Uterus (tissue), 4 donors: Measurements from ENCODE around the gene ERO1B. TPM values are rescaled to one million over a fixed set of nuclear protein-coding genes. Genes with fewer than 3 reads are reported as not detected.

ENCODE experiments used
- DNase-seq, 2 donors: peaks; one replicate each; pipeline ENCODE4 v3.0.0-alpha.2; 2019 to 2020
- H3K27ac ChIP-seq, 2 donors: fragments of 200-600 bp; sonication (generic); 1 replicate in 1 of 2; 2 replicates in 1 of 2; pipeline ENCODE4 v1.5.1; 2016 to 2018
- H3K27me3 ChIP-seq, 2 donors: fragments of 200-600 bp; sonication (generic); one replicate each; pipeline ENCODE4 v1.5.1; 2018 to 2019; ENCODE audit warnings: control low read depth in 1 of 2
- H3K36me3 ChIP-seq, 2 donors: fragments of 200-600 bp; sonication (generic); one replicate each; pipeline ENCODE4 v1.5.1; 2019; ENCODE audit warnings: control low read depth in 1 of 2
- H3K4me1 ChIP-seq, 2 donors: fragments of 200-600 bp; sonication (generic); one replicate each; pipeline ENCODE4 v1.5.1; 2018 to 2019; ENCODE audit warnings: control low read depth in 1 of 2
- H3K4me3 ChIP-seq, 2 donors: fragments of 200-600 bp; sonication (generic); 1 replicate in 1 of 2; 2 replicates in 1 of 2; pipeline ENCODE4 v1.5.1; 2018 to 2019; ENCODE audit warnings: mild to moderate bottlenecking in 1 of 2
- H3K9me3 ChIP-seq, 2 donors: fragments of 200-600 bp; sonication (generic); one replicate each; pipeline ENCODE4 v1.5.1; 2019; ENCODE audit warnings: control low read depth in 1 of 2
- CTCF ChIP-seq, 4 experiments: fragments of 200-600 bp in 2 of 4; fragments of 450-650 bp in 2 of 4; sonication (generic) in 2 of 4; IDR thresholded peaks; one replicate each; pipeline ENCODE4 v1.5.1; 2016 to 2019; ENCODE audit warnings: antibody characterized with exemption in 4 of 4, mild to moderate bottlenecking in 2 of 4, moderate library complexity in 1 of 4
- POLR2A ChIP-seq, 2 donors: fragments of 450-650 bp; IDR thresholded peaks; one replicate each; pipeline ENCODE4 v1.6.1; 2016; ENCODE audit warnings: antibody characterized with exemption in 2 of 2, mild to moderate bottlenecking in 1 of 2, moderate library complexity in 1 of 2
- intact Hi-C: fragments of 100-400 bp; cut with DNase I; formaldehyde crosslinking; loops from one replicate; pipeline ENCODE4 v1.15.1; 2023; ENCODE audit warnings: low total_unique reads
- total RNA-seq, 4 donors: library from RNA; depleted of rRNA in 3 of 4; stranded (reverse); fragments of >200 nt in 3 of 4; gene quantifications; one replicate each; pipeline versions ENCODE4 v1.1.0 to v1.2.4, GENCODE V29; 2014 to 2023
- donor health status: DM: yes; HTN: yes; CAD: no.

ERO1B gene
- total RNA-seq, 4 donors from 2014 or later = 11.5 to 55.8 (median 19.4) TPM

- Histone ChIP-seq H3K36me3 (no peaks in the 10 kb centered on the region), H3K9me3 (no peaks in the 10 kb centered on the region), H3K4me1 (no peaks in the 10 kb centered on the region), H3K27ac (no peak overlapping the region), H3K4me3 (no peak overlapping the region), H3K27me3 (no peaks in the 10 kb centered on the region)
- intact Hi-C loops = no loop called here
- no peak for DNase-seq
- TF ChIP-seq CTCF (IDR thresholded peaks at IDR 0.05) (no peak), POLR2A (IDR thresholded peaks at IDR 0.05) (no peak)
These were observed 25.7 kb upstream of the ERO1B start for GRCh38 chr1:236307435-236307834.

GRCh38 chr1:236304682-236305081, 22.9 kb upstream of the ERO1B start:
- DNase-seq = no peak
- Histone ChIP-seq H3K9me3 (no peaks in the 10 kb centered on the region), H3K27me3 (no peaks in the 10 kb centered on the region), H3K4me3 (no peak overlapping the region), H3K36me3 (no peaks in the 10 kb centered on the region), H3K4me1 (no peaks in the 10 kb centered on the region), H3K27ac (no peak overlapping the region)
- intact Hi-C loops = no loop called here
- no peak for TF ChIP-seq CTCF (IDR thresholded peaks at IDR 0.05)
- no peak for TF ChIP-seq POLR2A (IDR thresholded peaks at IDR 0.05)

GRCh38 chr1:236303675-236304074, 21.9 kb upstream of the ERO1B start:
- intact Hi-C loops = no loop called here
- Histone ChIP-seq H3K4me3 (no peak overlapping the region), H3K4me1 (no peaks in the 10 kb centered on the region), H3K36me3 (no peaks in the 10 kb centered on the region), H3K27ac (no peak overlapping the region), H3K9me3 (no peaks in the 10 kb centered on the region), H3K27me3 (no peaks in the 10 kb centered on the region)
- TF ChIP-seq POLR2A (IDR thresholded peaks at IDR 0.05) (no peak), CTCF (IDR thresholded peaks at IDR 0.05) (no peak)
- DNase-seq = no peak

GRCh38 chr1:236302941-236303340, 21.2 kb upstream of the ERO1B start:
- H3K36me3 ChIP-seq = no peaks in the 10 kb centered on the region
- intact Hi-C loops = no loop called here

GRCh38 chr1:236301958-236302335, 20.2 kb upstream of the ERO1B start:
- Histone ChIP-seq H3K27ac (no peak overlapping the region), H3K4me3 (no peak overlapping the region), H3K36me3 (no peaks in the 10 kb centered on the region), H3K27me3 (no peaks in the 10 kb centered on the region), H3K4me1 (no peaks in the 10 kb centered on the region), H3K9me3 (no peaks in the 10 kb centered on the region)
- TF ChIP-seq POLR2A (IDR thresholded peaks at IDR 0.05) (no peak), CTCF (IDR thresholded peaks at IDR 0.05) (no peak)
- no peak for DNase-seq
- intact Hi-C loops = no loop called here

More at GRCh38 chr1:236302941-236303340, 21.2 kb upstream of the ERO1B start:
- Histone ChIP-seq H3K4me1 (no peaks in the 10 kb centered on the region), H3K4me3 (no peak overlapping the region), H3K27me3 (no peaks in the 10 kb centered on the region), H3K27ac (no peak overlapping the region), H3K9me3 (no peaks in the 10 kb centered on the region)
- no peak for DNase-seq
- no peak for TF ChIP-seq POLR2A (IDR thresholded peaks at IDR 0.05)
- no peak for TF ChIP-seq CTCF (IDR thresholded peaks at IDR 0.05)
